SKM-1 (cell line): ENCODE data around the gene SERBP1.
"Not testable (repeated sequence)": the region's sequence is repeated elsewhere in the genome, so short reads cannot be mapped to it uniquely, and the experiment has no call there.

ENCODE experiments used
- DNase-seq: peaks from one replicate; lab custom pipeline; 2025; ENCODE audit not compliant: unreplicated experiment; lab: John Stamatoyannopoulos, UW

SERBP1 gene

DNA sequence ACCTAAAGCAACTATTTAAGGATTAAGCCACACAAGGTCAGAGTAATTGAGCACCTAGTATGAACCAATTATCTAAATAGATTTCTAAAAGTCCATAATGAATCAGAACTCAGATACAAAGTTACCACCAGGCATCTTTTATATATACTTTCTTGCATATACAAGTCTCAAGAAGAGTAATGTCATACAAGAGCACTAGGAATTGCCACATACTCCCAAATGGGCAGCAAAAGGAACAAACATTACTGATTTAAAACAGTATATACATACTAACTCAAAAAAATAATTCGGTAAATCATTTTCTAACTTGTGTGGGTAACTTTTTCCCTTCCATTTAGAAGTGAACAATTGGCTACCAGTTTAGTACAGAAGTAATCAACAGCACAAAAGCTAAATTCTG is 22.1 kb downstream of the SERBP1 start:
- DNase-seq = no peak

DNA sequence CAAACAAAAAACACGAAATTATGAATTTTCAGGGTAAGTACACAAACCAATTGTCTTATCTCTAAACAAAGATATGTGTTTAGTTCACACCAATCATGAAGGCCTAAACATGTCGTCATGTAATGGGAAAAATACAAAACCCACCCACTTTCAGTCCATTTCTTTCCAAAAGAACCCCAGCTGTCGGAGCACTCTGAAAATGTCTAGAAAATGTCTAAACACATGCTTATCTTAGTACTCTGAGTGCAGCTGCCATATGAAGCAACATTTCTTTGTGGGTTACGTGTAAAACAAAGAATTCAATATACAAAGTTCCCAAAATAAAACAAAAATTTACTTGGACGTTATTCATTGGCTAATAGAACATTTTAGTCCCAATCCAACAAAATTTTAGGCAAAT is 22.7 kb downstream of the SERBP1 start:
- DNase-seq = no peak

DNA sequence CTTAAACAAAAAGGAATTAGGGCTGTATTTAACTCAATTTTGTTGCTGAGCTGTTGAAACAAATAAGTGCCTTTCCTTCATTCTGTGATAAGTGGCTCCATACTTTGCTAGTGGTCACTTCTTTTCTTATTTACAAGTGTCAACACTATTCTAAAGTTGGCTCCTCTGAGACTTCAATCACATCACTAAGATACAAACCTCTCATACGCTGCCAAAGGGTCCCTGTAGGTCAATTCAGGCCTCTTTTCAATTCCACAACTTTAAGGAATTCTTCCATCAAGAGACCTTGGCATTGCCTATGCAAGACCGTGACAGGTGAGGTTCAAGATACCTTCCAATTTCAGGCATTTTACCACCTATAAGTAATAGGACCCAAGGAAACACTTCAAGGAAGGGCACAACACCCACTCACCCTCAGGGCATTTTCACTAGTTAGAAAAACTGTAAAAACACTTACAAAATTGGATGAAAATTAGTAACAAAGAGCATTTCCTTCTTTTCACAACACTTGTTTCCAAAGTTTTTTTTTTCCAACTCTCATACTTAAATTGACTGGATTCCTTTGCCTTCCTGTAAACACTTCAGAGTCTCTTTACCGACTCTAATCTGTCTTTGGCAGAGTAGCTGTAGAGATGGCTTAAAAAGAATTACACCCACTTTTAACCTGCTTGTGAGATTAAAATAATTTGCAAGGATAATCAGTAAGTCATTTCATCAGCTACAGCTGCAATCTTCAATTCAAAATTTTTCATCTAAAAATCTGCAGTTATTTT is 24.5 kb downstream of the SERBP1 start:
- no peak for DNase-seq

DNA sequence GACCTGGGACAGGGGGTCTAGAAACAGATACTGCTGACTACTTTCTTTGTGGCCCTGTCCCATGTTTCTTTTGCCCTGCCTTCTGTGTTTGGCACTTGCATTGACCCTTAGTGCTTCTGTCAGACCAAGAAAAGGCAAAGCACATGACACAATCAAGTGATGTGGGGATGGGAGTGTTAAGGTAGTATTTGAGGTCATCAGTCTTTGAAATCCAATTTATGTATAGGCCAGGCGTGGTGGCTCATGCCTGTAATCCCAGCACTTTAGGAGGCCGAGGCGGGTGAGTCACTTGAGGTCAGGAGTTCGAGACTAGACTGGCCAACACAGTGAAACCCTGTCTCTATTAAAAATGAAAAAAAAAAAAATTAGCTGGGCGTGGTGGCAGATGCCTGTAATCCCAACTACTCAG is 26.0 kb downstream of the SERBP1 start:
- DNase-seq = no peak

DNA sequence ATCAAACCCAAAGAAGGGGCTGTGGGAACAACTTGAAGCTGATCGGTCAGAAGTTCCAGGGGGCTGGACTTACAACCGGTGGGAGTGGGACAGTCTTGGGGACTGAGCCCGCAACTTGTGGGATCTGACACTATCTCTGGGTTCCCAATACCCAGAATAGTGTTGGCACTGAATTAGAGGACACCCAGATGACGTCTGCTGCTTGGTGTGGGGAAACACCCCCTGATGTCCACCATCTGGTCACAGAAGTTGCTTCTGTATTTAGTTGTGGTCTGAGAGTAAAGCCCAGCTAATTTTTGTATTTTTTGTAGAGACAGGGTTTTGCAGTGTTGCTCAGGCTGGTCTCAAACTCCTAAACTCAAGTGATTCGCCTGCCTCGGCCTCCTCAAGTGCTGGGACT is 28.8 kb downstream of the SERBP1 start:
- DNase-seq = no peak

DNA sequence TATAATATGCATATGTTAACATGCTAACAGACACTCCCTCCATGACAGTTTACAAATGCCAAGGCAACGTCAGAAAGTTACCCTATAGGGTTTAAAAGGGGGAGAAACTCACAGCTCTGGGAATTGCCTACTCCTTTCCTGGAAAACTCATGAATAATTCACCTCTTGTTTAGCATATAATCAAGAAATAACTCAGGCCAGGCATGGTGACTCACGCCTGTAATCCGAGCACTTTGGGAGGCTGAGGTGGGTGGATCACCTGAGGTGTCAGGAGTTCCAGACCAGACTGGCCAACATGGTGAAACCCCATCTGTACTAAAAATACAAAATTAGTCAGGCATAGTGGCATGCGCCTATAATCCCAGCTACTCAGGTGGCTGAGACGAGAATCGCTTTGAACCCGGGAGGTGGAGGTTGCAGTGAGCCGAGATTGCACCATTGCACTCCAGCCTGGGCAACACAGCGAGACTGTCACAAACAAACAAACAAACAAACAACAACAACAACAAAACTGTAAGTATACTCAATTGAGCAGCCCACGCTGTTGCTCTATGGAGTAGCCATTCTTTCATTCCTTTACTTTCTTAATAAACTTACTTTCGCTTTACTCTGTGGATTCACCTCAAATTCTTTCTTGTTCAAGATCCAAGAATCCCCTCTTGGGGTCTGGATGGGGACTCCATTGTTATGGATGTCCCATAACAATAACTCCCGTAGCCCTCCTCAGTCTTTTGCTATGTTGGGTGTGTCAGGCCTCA is 30.0 kb downstream of the SERBP1 start:
- not testable (repeated sequence) for DNase-seq

DNA sequence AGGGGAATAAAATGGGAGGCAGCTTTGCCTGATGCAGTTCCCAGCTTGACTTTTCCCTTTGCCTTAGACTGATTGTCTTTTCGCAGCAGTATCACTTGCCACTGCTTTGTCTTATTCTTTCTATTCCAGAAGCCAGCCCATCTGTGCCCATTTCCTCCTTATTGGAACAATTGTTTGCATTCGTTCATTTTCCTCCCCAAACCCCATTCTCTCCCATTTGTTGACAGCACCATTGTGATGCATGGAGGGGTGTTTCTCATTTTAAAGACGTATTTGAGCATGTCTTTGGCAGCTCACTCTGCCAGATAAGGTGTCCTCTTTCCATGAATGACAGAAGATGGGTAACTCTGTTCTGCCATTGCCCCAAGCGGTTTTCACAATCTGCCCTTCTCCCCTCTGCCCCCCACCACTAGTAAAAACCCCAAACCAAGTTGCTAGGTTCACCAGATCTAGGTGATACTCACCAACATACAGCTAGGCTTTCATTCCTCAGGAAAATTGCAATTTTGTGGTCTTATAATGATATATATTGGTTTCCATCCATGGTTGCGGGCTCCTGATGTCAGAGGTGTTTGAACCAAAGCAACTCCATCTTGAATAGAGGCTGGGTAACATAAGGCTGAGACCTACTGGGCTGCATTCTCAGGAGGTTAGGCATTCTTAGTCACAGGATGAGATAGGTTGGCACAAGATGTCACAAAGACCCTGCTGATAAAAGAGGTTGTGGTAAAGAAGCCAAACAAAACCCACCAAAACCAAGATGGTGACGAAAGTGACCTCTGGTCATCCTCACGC is 30.8 kb downstream of the SERBP1 start:
- no peak for DNase-seq

DNA sequence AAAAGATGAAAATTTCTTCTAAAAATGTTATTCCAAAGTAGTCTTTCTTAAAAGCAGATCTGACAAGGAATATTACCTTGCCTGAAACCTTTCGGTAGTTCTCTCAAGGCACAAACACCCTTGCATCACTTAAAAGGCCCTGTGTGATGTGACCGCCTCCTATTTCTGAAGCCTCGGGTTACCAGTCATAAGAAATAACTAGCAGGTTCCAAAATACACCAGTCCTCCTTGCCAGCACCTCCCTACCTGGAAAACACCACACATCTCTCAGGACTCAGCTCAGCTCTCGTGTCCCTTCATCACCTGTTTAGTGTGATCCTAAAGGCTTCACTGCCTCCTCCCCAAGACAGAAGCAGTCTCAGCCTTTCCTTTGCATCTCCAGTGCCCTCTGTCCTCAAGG is 35.7 kb downstream of the SERBP1 start:
- no peak for DNase-seq

DNA sequence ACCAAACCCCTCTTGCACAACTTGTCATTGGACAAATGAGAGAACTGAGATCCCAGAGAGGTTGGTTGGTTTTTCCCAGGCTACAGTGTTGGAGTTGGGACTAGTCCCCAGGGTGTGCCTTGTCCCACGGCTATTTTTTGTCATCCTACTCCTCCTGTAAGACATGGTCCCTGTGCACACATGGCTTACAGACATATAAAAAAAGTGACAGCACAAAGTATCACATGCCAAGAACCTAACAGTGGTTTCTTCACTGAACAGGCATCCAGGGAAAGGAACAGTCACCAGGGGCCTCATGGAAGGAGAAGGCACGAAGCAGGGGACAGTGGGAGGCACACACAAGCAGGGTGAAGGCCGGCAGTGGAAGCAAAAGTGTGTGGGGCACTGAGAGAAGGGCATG is 36.5 kb downstream of the SERBP1 start:
- DNase-seq = no peak

DNA sequence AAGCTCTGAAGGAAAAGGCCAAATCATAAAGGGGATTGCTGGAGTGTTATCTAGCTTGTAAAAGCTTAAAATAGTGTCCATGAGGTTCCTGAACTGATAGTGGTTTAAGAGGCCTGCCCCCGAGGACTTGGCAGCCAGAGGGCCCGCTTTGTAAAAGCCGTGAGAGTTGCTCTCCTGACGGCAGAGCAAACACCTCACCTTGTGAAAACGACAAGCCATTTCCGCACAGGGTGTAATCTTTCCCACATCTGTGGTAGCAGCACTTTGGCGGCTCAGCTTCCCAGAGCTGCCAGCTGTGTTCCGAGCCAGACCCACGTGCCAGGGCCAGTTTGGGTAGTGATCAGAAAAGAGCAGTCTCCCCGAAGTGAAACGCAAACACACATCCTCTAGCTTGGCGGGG is 37.0 kb downstream of the SERBP1 start:
- no peak for DNase-seq

DNA sequence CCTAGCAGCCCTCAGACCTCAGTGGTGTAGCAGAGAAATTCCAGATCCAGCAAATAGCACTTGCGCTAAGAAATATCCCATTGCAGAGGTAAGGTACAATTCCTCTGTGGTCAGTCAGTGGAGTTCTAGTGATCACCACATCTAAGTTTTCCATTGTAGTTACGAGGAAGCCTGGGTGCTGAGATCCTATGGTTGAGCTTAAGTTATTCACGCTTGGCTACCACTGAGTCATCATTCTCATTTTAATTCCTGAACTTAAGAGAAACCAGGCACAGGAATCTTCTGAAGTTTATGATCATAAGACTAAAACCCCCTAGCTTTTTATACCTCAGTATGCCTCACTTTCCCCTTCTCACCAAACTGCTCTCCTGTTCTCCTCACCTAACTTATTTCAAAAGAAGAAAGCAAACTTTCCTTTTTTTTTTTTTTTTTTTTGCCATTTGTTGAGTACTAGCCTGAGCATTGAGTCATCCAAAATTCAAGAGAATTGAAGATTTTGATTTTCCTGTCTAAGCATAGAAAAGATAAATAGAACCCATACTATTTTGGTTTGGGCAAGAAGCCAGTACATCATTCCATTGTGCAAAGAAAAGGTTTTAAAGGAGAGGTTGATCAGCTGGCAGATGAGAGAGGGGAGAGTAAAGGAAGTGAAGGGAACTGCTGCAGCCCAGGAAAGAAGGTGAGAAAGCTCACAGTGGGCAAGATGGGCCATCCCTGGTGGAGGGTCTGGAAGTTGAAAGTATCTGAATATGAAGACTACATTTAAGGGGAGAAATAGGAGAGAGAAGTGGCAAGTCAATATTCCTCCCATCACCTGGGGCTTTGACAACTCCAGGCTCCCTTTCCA is 39.9 kb downstream of the SERBP1 start:
- DNase-seq = no peak

DNA sequence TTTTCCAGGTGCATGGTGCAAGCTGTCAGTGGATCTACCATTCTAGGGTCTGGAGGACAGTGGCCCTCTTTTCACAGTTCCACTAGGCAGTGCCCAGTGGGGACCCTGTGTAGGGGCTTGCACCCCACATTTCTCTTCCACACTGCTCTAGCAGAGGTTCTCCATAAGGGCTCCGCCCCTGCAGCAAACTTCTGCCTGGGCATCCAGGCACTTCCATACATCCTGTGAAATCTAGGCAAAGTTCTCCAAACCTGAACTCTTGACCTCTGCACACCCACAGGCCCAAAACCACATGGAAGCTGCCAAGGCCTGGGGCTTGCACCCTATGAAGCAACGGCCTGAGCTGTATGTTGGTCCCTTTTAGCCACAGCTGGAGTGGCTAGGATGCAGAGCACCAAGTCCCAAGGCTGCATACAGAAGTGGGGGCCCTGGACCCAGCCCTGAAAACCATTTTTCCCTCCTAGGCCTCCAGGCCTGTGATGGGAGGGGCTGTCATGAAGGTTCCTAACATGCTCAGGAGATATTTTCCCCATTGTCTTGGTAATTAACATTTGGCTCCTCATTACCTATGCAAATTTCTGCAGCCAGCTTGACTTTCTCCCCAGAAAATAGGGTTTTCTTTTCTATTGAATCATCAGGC is 46.1 kb downstream of the SERBP1 start:
- DNase-seq = no peak

DNA sequence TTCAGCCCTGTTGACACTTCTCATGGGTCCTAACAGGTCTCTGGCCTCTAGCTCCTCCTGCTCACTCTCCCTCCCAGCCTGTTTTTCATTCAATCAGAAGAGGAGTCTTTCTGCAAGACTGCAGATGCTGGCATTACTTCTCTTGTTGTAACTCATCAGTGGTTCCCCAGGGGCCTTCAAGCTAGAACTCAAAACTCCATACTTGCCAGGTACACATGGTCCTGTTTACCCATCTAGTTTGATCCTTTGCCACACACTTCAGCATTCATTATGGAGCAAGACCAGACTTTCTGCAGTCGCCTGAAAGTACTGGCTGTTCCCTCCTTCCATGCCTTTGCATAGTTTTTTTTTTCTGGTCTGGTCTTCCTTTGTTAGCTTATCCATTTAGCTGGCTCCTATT is 47.9 kb downstream of the SERBP1 start:
- no peak for DNase-seq

DNA sequence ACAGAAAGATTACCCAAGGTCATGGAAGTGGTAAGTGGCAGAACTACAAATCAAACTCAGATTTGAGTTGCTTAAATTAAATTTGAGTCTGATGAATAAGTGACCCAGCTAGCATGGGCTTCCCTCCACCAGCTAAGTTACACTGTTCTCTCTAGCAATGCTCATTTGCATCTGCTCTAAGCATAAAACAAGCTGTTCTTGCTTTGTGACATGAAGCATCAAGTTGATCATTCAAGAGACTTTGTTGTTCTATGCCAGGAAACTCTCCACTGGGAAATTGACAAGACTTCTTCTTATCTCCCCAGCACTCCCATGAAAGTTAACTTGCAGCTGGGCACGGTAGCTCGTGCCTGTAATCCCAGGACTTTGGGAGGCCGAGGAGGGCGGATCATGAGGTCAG is 49.0 kb downstream of the SERBP1 start:
- DNase-seq = no peak

DNA sequence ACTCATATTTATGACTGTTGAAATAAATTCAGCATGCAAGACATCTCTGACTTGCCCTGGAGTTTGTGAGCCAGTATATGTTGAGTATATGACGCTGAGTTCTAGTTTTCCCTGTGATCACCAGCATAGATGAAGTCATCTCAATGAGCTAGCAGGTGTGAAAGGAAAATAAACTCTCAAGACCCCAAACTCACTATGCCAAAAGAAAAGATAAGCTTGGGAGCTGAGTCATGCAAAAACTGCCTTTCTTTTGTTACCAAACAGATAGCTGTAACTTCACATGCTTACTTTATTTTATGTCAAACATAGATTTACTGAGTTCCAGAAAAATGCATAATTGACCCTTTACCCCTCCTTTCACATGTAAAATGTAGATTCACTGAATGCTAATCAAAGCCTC is 52.9 kb downstream of the SERBP1 start:
- DNase-seq = no peak

DNA sequence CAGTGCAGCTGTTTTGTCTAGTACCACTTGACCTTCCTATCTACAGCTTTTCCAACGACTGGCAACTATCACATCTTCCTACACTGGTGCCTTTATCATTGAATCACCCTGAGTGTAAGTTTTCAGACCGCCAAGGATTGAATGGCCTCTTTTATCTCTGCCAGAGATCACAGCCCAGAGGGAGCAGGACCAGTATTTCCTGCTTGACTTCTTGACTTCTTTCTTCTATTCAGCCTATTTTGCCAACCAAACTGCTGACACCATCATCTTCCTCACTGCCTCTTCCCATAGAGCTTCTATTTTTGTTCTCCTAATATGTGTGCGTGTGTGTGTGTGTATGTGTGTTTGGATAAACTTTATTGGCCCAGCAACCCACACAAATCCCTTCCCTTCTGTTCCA is 53.8 kb downstream of the SERBP1 start:
- no peak for DNase-seq

DNA sequence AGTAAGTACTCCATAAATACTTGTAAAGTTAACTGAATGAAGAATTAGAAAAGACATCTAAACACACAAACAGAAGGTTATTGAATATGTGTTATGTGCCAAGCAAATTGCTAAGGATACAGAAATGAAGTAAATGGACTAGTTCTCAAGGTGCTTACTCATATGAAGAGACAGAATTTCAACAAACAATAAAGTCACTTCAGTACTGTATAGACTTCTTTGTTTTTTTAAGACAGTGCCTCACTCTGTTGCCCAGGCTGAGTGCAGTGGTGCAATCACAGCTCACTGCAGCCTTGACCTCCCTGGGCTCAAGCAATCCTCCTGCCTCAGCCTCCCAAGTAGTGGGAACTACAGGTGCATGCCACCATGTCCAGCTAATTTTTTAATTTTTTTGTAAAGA is 57.3 kb downstream of the SERBP1 start:
- DNase-seq = no peak

DNA sequence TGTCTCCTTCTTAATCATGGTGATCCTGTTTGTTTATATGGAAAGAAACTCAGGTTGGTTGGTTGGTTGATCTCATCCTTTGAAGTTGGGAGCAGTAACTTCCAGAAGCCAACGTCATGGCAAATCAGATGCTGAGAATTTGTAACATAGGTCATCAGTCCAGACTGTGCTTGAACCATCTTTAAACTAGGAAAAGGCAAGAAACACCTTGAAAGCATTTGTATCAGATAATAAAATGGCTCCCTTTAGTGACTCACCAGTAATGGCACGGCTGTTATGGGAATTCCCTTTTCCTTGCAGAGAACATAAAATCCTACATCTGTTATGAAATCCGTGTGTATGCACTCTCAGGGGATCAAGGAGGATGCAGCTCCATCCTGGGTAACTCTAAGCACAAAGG is 58.1 kb downstream of the SERBP1 start:
- DNase-seq = no peak

DNA sequence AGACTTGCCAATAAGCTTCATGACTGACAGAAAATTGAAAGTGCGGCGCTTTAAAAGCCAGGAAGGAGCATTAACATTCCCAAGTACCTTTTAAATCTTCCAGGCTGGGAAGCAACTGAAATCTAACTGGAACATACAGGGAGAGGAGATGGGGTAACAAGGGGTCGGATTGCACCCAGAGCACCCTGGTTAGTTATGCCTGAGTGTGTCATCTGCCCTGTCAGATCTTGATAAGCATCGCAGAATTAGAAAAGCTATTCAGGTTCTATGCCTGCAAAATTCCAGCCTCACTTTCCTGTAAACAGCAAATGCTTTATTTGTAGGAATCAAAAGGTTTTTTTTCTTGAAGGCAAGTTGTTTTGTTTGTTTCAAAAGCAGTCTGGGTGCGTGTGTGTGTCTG is 58.5 kb downstream of the SERBP1 start:
- DNase-seq = no peak

DNA sequence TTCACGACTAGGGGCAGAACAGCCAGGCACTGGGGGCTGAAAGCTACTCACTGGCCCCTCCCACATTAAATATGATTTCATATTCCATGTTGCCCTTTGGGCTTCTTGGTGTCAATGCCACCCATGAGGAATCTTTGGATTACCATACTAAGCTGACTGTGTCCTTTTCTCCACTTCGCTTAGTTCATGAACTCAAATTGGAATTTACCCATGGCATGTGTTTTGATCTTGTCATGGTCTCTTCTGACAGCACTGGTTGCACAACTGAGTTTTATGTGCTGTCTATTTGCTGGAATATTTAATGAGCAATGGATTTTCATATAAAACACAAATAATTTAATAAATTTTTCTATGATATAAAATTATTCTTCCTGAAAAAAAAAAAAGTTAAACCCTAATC is 59.2 kb downstream of the SERBP1 start:
- no peak for DNase-seq
